ENCODE measurements around the gene SLIT1.

SLIT1 gene

GRCh38 chr10:97185326-97186058, at the start of gene SLIT1:
SLIT1 (minus strand) TSS chr10:97185959; CDS start chr10:97185674, 285 bp downstream.
- Histone ChIP-seq H3K4me1 (ENCODE audit: insufficient read depth, low read length, severe bottlenecking) (peaks cover 36% of the 10 kb centered on the region), H3K79me2 (ENCODE audit: insufficient read depth, low read length) (0 out of 2 replicates have a peak, but pooled peaks cover 5% of the 10 kb centered on the region), H3K36me3 (ENCODE audit: insufficient read depth, low read length) (no peaks in the 10 kb centered on the region), H3F3A (ENCODE audit: insufficient read depth, low read length) (no peaks in the 10 kb centered on the region), H3K9ac (ENCODE audit: low read length) (peak within 1 kb of the TSS; percentile 69; the same call in 1 of the 2 replicates), H4K20me1 (ENCODE audit: insufficient read depth, low read length) (no peaks in the 10 kb centered on the region), H3K4me2 (ENCODE audit: low read length) (peak within 1 kb of the TSS; percentile 57), H2AFZ (ENCODE audit: low read length) (no peak within 1 kb of the TSS), H3K9me2 (ENCODE audit: low read depth, low read length) (no peaks in the 10 kb centered on the region), H3K9me3 (ENCODE audit: low read length) (no peaks in the 10 kb centered on the region), H3K27ac (ENCODE audit: low read depth, low read length, poor library complexity, severe bottlenecking) (peak within 1 kb of the TSS; percentile 69), H3K4me3 (ENCODE audit: low read depth, low read length, poor library complexity, severe bottlenecking) (peak within 1 kb of the TSS; percentile 64), H3K27me3 (ENCODE audit: insufficient read depth, low read length) (no peaks in the 10 kb centered on the region)
- TF ChIP-seq EZH2 (IDR thresholded peaks at IDR 0.05; ENCODE audit: borderline replicate concordance, low read length), result no peak

- Histone ChIP-seq H3F3A (ENCODE audit: insufficient read depth, low read length) (no peaks in the 10 kb centered on the region), H2AFZ (ENCODE audit: low read length) (no peak overlapping the region), H3K27me3 (ENCODE audit: insufficient read depth, low read length) (no peaks in the 10 kb centered on the region), H3K4me3 (ENCODE audit: low read depth, low read length, poor library complexity, severe bottlenecking) (no peak overlapping the region), H3K36me3 (ENCODE audit: insufficient read depth, low read length) (no peaks in the 10 kb centered on the region), H3K9me3 (ENCODE audit: low read length) (no peaks in the 10 kb centered on the region), H3K4me2 (ENCODE audit: low read length) (no peak overlapping the region), H3K27ac (ENCODE audit: low read depth, low read length, poor library complexity, severe bottlenecking) (no peak overlapping the region), H3K79me2 (ENCODE audit: insufficient read depth, low read length) (no peaks in the 10 kb centered on the region), H3K4me1 (ENCODE audit: insufficient read depth, low read length, severe bottlenecking) (no peaks in the 10 kb centered on the region), H4K20me1 (ENCODE audit: insufficient read depth, low read length) (no peaks in the 10 kb centered on the region), H3K9me2 (ENCODE audit: low read depth, low read length) (no peaks in the 10 kb centered on the region), H3K9ac (ENCODE audit: low read length) (no peak overlapping the region)
- no peak for TF ChIP-seq EZH2 (IDR thresholded peaks at IDR 0.05; ENCODE audit: borderline replicate concordance, low read length)
- no peak for TF ChIP-seq CTCF (IDR thresholded peaks at IDR 0.05; ENCODE audit: low read length)
These were observed 49.6 kb upstream of the SLIT1 start for GRCh38 chr10:97235353-97235752.

GRCh38 chr10:97234400-97234799, 48.6 kb upstream of the SLIT1 start:
- Histone ChIP-seq H3K27me3 (ENCODE audit: insufficient read depth, low read length) (no peaks in the 10 kb centered on the region), H4K20me1 (ENCODE audit: insufficient read depth, low read length) (no peaks in the 10 kb centered on the region), H3K4me2 (ENCODE audit: low read length) (no peak overlapping the region), H3K9ac (ENCODE audit: low read length) (no peak overlapping the region), H3F3A (ENCODE audit: insufficient read depth, low read length) (no peaks in the 10 kb centered on the region), H3K9me2 (ENCODE audit: low read depth, low read length) (no peaks in the 10 kb centered on the region), H3K27ac (ENCODE audit: low read depth, low read length, poor library complexity, severe bottlenecking) (no peak overlapping the region), H3K79me2 (ENCODE audit: insufficient read depth, low read length) (no peaks in the 10 kb centered on the region), H3K36me3 (ENCODE audit: insufficient read depth, low read length) (peaks cover 3% of the 10 kb centered on the region; the same call in 1 of the 2 replicates), H2AFZ (ENCODE audit: low read length) (no peak overlapping the region), H3K9me3 (ENCODE audit: low read length) (no peaks in the 10 kb centered on the region), H3K4me3 (ENCODE audit: low read depth, low read length, poor library complexity, severe bottlenecking) (no peak overlapping the region), H3K4me1 (ENCODE audit: insufficient read depth, low read length, severe bottlenecking) (no peaks in the 10 kb centered on the region)
- TF ChIP-seq EZH2 (IDR thresholded peaks at IDR 0.05; ENCODE audit: borderline replicate concordance, low read length) (no peak), CTCF (IDR thresholded peaks at IDR 0.05; ENCODE audit: low read length) (peak; percentile 45)

GRCh38 chr10:97230146-97230545, 44.4 kb upstream of the SLIT1 start:
- Histone ChIP-seq H3K9me2 (ENCODE audit: low read depth, low read length) (no peaks in the 10 kb centered on the region), H3K9ac (ENCODE audit: low read length) (no peak overlapping the region), H3K27ac (ENCODE audit: low read depth, low read length, poor library complexity, severe bottlenecking) (no peak overlapping the region), H2AFZ (ENCODE audit: low read length) (no peak overlapping the region), H3K4me3 (ENCODE audit: low read depth, low read length, poor library complexity, severe bottlenecking) (no peak overlapping the region), H3K4me2 (ENCODE audit: low read length) (no peak overlapping the region), H3K27me3 (ENCODE audit: insufficient read depth, low read length) (no peaks in the 10 kb centered on the region), H3K4me1 (ENCODE audit: insufficient read depth, low read length, severe bottlenecking) (no peaks in the 10 kb centered on the region), H4K20me1 (ENCODE audit: insufficient read depth, low read length) (no peaks in the 10 kb centered on the region), H3K36me3 (ENCODE audit: insufficient read depth, low read length) (peaks cover 12% of the 10 kb centered on the region), H3K79me2 (ENCODE audit: insufficient read depth, low read length) (no peaks in the 10 kb centered on the region), H3F3A (ENCODE audit: insufficient read depth, low read length) (no peaks in the 10 kb centered on the region), H3K9me3 (ENCODE audit: low read length) (no peaks in the 10 kb centered on the region)
- no peak for TF ChIP-seq EZH2 (IDR thresholded peaks at IDR 0.05; ENCODE audit: borderline replicate concordance, low read length)
- no peak for TF ChIP-seq CTCF (IDR thresholded peaks at IDR 0.05; ENCODE audit: low read length)
